NCI-H2227 treated with DMSO at 0.1 percent for 48 hours (cell line): ENCODE results near the gene NFE2L1.
"Not testable (repeated sequence)": the region's sequence is repeated elsewhere in the genome, so short reads cannot be mapped to it uniquely, and the experiment has no call there.

Source experiments
- DNase-seq: peaks from one replicate; lab custom pipeline; 2025; lab: John Stamatoyannopoulos, UW

The NFE2L1 gene

DNA sequence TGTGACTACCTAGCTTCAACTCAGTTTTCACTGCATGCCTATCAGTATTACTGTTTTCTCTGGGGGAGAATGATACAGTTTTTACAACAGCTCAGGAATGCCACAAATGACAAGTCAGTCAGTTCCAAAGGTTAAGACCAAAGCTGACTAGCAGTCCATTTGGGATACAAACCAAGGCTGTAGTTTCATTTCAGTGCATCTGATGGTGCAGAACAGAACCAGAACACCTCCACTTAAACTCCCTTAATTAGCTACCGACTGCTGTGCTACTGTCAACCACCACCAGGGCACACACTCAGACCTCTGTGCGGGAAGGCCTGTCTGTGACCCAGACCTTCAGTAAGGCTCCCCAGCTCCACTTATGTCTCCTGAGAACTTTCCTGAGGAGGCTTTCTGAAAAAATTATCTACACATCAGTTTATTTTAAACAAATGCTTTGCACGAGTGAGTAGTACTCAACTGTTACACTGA, 20.4 kb downstream of the NFE2L1 start:
- DNase-seq, result no peak

DNA sequence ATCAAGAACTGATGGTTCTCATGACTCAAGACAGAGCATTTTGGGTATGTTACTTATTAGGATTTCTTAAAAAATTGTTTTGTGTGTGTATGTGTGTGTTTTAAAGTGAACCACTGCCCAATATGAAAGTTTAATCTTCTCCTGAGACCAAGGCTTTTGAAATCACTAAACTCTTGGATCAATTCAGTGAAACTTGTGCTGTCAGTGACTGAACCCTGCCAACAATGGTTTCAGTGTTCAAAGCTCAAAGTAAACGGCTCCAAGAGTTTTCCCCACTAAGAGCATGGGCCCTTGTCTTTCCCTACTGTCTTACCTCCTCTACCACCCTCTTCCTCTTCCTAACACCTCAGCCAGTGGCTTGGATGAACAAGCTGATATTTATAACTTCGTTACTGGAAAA, 22.0 kb downstream of the NFE2L1 start:
- no peak for DNase-seq

DNA sequence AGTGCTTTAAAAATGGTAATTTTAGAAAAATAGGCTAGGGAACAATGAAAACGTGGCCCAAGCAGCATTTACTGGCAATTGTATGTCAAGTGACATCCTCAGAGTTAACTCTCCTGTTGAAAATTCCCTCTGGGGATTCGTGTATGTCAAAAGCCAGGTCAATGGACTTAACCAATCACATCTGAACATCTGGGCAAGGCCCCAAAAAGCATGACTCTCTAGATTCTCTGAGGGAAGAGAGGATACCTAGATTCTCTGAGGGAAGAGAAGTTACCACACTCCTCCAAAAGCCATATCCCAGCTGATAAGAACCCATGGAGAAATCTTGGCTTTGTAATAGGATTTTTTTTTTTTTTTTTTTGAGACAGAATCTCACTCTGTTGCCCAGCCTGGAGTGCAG, 23.5 kb downstream of the NFE2L1 start:
- no peak for DNase-seq

DNA sequence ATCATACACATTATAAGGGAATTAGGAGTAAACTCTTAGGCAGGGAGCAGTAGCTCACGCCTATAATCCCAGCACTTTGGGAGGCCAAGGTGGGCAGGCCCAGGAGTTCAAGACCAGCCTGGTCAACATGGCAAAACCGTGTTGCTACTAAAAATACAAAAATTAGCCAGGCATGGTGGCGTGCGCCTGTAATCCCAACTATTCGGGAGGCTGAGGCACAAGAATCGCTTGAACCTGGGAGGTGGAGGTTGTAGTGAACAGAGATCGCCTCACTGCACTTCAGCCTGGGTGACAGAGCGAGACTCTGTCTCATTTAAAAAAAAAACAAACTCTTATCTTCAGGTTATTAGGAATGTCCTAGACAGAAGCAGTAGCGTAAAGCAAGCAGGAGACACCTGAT, 24.7 kb downstream of the NFE2L1 start:
- DNase-seq, result not testable (repeated sequence)

DNA sequence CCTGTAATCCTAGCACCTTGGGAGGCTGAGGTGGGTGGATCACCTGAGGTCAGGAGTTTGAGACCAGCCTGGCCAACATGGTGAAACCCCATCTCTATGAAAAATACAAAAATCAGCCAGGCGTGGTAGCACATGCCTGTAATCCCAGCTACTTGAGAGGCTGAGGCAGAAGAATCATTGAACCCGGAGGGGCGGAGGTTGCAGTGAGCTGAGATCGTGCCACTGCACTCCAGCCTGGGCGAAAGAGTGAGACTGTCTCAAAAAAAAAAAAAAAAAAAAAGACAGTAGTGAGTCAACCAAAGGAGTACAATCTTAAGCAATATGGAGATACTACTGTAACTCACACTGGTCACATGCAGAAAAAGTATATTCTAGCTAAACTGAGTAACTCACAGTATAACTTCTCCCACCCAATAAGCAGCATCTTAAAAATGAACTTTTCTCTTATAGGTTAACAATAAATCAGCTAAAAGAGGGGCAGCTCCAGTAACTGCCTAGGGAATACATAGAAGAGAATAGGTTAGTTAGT, 25.5 kb downstream of the NFE2L1 start:
- DNase-seq, result not testable (repeated sequence)

GRCh38 chr17:48074322-48075081, 26.3 kb downstream of the NFE2L1 start:
- peak; percentile 40 for DNase-seq

- DNase-seq, result not testable (repeated sequence)
These were observed 29.0 kb downstream of the NFE2L1 start for GRCh38 chr17:48077152-48077551.

DNA sequence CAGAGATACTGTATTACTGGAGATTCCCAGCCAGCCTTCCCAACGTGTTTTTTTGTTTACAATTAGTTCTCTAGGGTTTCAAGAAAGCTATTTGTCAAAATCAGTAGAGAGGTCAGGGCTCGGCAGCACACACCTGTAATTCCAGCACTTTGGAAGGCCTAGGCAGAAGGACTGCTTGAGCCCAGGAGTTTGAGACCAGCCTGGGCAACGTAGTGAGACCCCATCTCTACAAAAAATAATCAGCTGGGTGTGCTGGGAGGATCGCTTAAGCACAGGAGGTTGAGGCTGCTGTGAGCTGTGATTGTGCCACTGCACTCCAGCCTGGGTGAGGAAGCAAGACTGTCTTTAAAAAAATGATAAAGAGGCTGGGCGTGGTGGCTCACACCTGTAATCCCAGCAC, 33.7 kb downstream of the NFE2L1 start:
- no peak for DNase-seq

GRCh38 chr17:48084932-48085331, 36.8 kb downstream of the NFE2L1 start:
- no peak for DNase-seq

- no peak for DNase-seq
These were observed 45.3 kb downstream of the NFE2L1 start for GRCh38 chr17:48093341-48094045.

- no peak for DNase-seq
These were observed 47.5 kb downstream of the NFE2L1 start for GRCh38 chr17:48095611-48096010.

- no peak for DNase-seq
These were observed 52.0 kb downstream of the NFE2L1 start for GRCh38 chr17:48100160-48100559.

- DNase-seq, result peak; percentile 84
These were observed 52.4 kb downstream of the NFE2L1 start for GRCh38 chr17:48100591-48101011.

DNA sequence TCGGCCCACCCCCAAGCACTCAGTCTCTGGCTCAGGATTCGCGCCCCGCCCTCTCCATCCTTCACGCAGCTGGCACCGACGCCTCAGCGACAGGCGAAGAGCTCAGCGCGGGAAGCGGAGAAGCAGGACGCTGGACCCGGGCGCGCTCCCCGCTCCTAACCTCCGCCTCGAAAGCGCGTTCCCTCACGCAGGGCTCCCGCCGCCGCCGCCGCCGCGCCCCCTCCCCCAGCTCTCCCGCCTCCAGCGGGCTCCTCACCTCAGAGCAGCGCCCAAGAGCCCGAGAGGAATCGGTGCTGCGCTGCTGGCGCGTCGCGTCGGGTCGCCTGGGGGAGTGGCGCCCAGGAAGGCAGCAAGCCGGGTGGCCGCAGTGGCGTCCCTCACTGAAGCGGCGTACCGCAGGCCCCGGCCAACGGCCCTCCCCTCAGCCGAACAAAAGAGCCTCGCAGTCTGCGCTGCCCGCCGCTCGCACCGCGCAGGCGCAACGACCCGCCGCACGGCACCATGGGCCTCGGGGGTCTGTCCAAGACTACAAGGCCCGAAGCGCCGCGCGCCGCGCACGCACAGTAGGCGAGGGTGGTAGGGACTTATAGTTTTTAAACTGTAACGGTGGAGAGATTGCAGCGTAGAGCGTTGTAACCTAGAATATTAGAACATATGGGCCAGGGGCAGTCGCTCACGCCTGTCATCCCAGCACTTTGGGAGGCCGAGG, 53.0 kb downstream of the NFE2L1 start, which contains the start of gene CBX1:
TSS of gene CBX1 (minus strand) at position 467 of the 709 bp plus-strand sequence. CDS start 24,474 bp downstream, outside the sequence.
- peak; percentile 96 for DNase-seq

DNA sequence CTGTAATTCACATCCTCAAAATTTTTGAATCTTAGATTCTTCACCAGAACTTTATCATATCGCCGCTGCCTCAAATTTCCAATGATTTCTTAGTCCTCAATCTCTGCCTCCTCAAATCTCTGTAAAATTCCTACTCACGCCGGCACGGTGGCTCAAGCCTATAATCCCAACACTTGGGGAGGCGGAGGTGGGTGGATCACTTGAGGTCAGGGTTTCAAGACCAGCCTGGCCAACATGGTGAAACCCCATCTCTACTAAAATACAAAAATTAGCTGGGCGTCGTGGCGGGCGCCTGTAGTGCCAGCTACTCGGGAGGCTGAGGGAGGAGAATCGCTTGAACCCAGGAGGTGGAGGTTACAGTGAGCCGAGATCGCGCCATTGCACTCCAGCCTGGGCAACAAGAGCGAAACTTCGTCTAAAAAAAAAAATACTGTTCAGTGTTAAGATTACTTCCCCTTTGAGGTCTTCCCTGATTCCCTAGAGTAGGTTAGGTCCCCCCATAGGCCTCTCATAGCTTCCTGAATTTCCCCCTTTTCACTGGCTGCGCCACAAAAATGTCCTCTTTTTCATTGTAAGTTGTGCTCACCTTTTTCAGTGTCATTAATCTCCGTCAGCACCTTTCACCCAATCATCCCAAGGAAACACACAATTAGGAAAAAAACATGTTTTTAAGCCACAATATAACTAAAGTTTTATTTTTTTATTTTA, 54.0 kb downstream of the NFE2L1 start:
- no peak for DNase-seq

DNA sequence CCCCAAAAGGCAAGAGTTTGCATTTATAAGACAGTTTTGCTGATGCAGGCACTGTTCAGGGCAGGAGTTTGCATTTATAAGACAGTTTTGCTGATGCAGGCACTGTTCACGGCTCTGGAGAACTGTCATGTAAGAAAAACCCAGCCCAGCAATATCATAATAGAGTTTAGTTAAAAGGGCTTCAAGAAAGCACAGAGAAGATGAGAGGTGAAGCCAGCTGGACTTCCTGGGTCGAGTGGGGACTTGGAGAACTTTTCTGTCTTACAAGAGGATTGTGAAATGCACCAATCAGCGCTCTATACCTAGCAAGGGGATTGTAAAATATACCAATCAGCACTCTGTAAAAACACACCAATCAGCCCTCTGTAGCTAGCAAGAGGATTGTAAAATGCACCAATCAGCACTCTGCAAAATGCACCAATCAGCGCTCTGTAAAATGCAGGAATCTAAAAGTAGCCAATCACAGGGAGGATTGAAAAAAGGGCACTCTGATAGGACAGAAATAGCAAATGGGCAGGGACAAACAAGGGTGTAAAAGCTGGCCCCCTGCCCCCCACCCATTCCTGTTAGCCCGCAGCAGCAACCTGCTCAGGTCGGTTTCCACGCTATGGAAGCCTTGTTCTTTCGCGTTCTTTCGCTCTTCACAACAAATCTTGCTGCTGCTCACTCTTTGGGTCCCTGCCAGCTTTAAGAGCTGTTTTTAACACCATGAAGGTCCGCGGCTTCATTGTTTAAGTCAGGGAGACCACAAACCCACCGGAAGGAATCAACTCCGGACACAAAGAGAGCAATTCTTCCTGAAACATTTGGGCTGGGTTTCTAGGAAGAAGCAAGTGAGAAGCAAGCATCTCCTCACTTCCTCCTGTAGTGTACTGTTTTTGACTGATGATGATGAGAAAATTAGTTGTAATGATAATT, 54.9 kb downstream of the NFE2L1 start:
- no peak for DNase-seq

- no peak for DNase-seq
These were observed 56.3 kb downstream of the NFE2L1 start for GRCh38 chr17:48104440-48104839.

- DNase-seq, result no peak
These were observed 58.6 kb downstream of the NFE2L1 start for GRCh38 chr17:48106802-48107136.

GRCh38 chr17:48107137-48108055, 59.2 kb downstream of the NFE2L1 start, which contains the start of gene SNX11:
Gene SNX11 (plus strand): TSS chr17:48107766. CDS start chr17:48112044, 4,278 bp downstream.
- peak; percentile 93 for DNase-seq
